Memory B cell (primary cell): ENCODE results near the gene ST7.

Experiments
- ATAC-seq: fragments of 150-1000 bp; cut with Tn5 transposase; 2 replicates; pipeline ENCODE4 v1.10.0; 2021; ENCODE audit warnings: low read depth, mild to moderate bottlenecking, moderate library complexity
- DNase-seq, 2 donors: peaks; one replicate each; pipeline ENCODE4 v3.0.0; 2022; ENCODE audit warnings: low spot score in 2 of 2
- H3K27ac Mint-ChIP-seq: one replicate; pipeline ENCODE4 v1.8.0; 2022; ENCODE audit warnings: mild to moderate bottlenecking, moderate library complexity, mixed read lengths
- H3K27me3 Mint-ChIP-seq: one replicate; pipeline ENCODE4 v1.8.0; 2022; ENCODE audit warnings: mixed read lengths
- H3K36me3 Mint-ChIP-seq: one replicate; pipeline ENCODE4 v1.8.0; 2022; ENCODE audit warnings: mild to moderate bottlenecking, mixed read lengths
- H3K4me1 Mint-ChIP-seq: one replicate; pipeline ENCODE4 v1.8.0; 2022; ENCODE audit warnings: mixed read lengths
- H3K4me3 Mint-ChIP-seq: one replicate; pipeline ENCODE4 v1.8.0; 2022; ENCODE audit warnings: mild to moderate bottlenecking, moderate library complexity, mixed read lengths
- H3K9me3 Mint-ChIP-seq: one replicate; pipeline ENCODE4 v1.8.0; 2022; ENCODE audit warnings: mixed read lengths

ST7 gene

DNA sequence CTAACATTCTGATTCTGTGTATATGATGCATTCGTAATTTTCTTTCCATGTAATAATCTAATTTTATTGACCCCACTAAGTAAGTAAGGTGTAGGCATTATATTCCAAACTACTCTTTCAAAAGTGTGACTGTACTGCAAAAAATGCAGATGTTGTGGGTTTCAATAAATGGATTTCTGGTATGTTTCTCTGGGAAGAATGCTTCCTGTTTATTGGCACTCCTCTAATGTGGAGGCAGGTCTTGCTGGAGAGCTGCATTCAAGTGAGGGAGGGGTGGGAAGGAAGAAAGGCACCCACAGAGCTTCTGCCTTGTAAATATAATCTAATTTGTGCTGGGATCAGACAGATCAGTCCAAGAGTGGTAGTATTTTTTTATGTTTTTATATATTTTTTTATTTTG is 23.9 kb downstream of the ST7 start:
- DNase-seq (no peak), ATAC-seq (no peak)
- no peak overlapping the region for H3K27ac Mint-ChIP-seq
- H3K27me3 Mint-ChIP-seq, result no peaks in the 10 kb centered on the region
- H3K4me3 Mint-ChIP-seq, result no peak overlapping the region
- H3K4me1 Mint-ChIP-seq, result no peaks in the 10 kb centered on the region
- H3K36me3 Mint-ChIP-seq, result peaks cover 12% of the 10 kb centered on the region
- H3K9me3 Mint-ChIP-seq, result peaks cover 1% of the 10 kb centered on the region

DNA sequence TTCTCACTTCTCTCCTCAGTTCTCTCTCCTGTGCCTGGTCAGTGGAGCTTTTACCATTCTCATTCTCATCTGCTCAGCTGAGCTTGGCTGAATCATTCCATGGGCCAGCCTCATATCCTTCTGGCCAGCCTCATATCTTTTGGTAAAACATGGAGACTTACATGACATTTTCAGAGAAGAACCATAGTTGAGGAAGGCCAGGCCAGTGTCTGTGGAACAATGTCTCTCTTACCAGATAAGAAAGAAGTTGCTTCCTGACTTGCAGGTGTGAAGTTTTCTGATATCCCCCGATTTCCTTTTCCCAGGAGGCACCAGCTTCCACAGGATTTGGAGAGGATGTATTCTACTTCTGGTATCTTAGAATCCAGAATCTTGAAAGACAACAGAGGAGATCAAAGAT is 24.7 kb downstream of the ST7 start:
- no peak for DNase-seq
- H3K36me3 Mint-ChIP-seq, result peaks cover 9% of the 10 kb centered on the region
- no peaks in the 10 kb centered on the region for H3K27me3 Mint-ChIP-seq

DNA sequence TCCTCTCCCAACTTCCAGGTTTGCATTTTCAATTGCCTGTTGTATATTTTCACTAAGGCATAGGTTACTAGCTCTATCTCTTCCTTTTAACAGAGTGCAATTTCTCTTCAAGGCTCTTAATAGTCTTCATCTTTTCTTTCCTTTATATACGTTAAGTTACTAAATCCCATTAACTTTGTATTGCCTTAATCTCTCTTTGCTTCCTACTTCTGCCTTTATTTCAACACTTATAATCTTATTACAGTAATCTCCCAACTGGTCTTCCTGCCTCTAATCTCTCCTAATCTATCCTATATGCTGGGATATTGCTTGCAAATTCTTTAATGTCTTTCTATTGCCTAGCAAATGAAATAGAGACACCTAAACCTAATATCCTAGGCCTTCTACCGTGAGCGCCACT is 26.1 kb downstream of the ST7 start:
- Mint-ChIP-seq H3K4me3 (no peak overlapping the region), H3K27ac (no peak overlapping the region), H3K27me3 (no peaks in the 10 kb centered on the region), H3K4me1 (no peaks in the 10 kb centered on the region), H3K9me3 (no peaks in the 10 kb centered on the region), H3K36me3 (peaks cover 6% of the 10 kb centered on the region)
- DNase-seq (no peak), ATAC-seq (no peak)

More for the DNA sequence above, 24.7 kb downstream of the ST7 start:
- Mint-ChIP-seq H3K9me3 (peaks cover 1% of the 10 kb centered on the region), H3K4me3 (no peak overlapping the region), H3K4me1 (no peaks in the 10 kb centered on the region), H3K27ac (no peak overlapping the region)
- ATAC-seq, result no peak

DNA sequence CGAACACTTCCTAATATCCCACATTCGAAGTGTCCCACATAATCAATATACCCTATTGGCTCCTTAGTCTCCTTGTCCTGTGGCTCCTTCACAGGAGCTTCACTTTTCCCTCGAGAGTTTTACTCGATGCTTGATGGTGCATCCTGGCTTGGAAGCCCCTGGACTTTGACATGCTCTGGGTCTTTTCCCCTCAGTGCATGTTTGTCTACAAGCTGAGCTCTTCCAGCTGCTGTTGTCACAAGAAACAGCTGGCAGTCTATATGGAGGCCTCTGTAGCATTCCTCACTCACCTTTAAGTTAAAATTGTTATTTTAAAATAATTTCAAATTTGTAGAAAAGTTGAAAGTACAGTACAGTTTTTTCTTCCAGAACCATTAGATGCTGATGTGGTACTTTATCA is 27.1 kb downstream of the ST7 start:
- H3K27me3 Mint-ChIP-seq, result no peaks in the 10 kb centered on the region

DNA sequence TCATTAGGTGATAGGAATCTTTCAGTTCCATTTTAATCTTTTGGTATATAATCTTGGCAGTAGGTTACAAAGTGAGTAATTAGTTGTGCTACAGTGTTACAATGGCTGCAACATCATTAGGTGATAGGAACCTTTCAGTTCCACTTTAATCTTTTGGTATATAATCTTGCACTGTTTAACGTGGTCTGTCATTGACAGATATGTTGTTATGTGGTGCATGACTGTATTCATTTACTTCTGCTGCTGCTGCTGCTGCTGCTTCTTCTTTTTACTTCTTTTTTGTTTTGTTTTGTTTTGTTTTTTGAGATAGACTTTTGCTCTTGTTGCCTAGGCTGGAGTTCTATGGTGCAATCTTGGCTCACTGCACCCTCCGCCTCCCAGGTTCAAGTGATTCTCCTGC is 28.6 kb downstream of the ST7 start:
- Mint-ChIP-seq H3K4me3 (no peak overlapping the region), H3K9me3 (no peaks in the 10 kb centered on the region), H3K4me1 (no peaks in the 10 kb centered on the region), H3K36me3 (peaks cover 3% of the 10 kb centered on the region), H3K27me3 (no peaks in the 10 kb centered on the region), H3K27ac (no peak overlapping the region)
- DNase-seq, result no peak
- no peak for ATAC-seq

More for the DNA sequence above, 27.1 kb downstream of the ST7 start:
- no peak for DNase-seq
- H3K4me3 Mint-ChIP-seq, result no peak overlapping the region
- no peaks in the 10 kb centered on the region for H3K4me1 Mint-ChIP-seq
- peaks cover 3% of the 10 kb centered on the region for H3K36me3 Mint-ChIP-seq
- H3K27ac Mint-ChIP-seq, result no peak overlapping the region
- no peak for ATAC-seq
- no peaks in the 10 kb centered on the region for H3K9me3 Mint-ChIP-seq

DNA sequence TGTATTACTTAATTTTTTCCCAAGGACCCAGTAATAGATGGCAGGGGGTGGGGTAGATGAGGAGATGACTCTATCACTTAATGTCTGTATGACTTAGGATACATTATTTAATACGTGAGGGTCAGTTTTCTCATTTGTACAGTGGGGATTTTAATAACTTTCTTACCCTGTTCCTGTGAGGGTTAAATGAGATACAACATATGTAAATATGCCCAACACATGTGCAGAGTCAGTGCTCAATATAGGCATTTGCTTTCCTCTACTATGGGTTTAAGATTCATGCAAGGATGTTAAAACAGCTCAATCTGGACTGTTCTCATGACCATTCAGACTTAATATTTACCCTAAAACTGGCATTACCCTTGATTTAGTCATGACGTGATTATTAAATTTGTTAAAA is 31.2 kb downstream of the ST7 start:
- H3K36me3 Mint-ChIP-seq, result peaks cover 3% of the 10 kb centered on the region

DNA sequence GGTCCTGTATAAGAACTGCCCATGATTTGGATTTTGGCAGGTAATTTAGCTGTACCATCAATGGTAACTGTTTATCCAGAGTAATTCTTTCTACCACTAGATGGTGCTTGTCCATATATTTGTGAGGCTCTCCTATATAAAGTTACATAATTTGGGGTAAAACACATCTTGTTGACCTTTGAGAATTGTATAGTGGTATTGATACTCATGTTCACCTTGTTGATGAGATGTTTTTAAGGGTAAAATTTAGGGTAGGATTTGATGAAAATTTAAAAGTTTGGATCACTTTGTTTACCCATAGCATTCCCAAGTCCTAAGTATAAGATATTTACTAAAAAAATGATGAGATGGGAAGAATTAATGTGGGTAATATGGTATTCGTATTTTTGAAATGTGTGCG is 31.6 kb downstream of the ST7 start:
- Mint-ChIP-seq H3K9me3 (no peaks in the 10 kb centered on the region), H3K36me3 (peaks cover 3% of the 10 kb centered on the region), H3K4me3 (no peak overlapping the region), H3K27ac (no peak overlapping the region), H3K4me1 (no peaks in the 10 kb centered on the region), H3K27me3 (no peaks in the 10 kb centered on the region)
- ATAC-seq (peak; percentile 67), DNase-seq (peak in 1 of 2 donors; percentile 17)

More for the DNA sequence above, 31.2 kb downstream of the ST7 start:
- Mint-ChIP-seq H3K4me3 (no peak overlapping the region), H3K27me3 (no peaks in the 10 kb centered on the region), H3K9me3 (no peaks in the 10 kb centered on the region), H3K27ac (no peak overlapping the region), H3K4me1 (no peaks in the 10 kb centered on the region)
- no peak for DNase-seq
- ATAC-seq, result no peak

DNA sequence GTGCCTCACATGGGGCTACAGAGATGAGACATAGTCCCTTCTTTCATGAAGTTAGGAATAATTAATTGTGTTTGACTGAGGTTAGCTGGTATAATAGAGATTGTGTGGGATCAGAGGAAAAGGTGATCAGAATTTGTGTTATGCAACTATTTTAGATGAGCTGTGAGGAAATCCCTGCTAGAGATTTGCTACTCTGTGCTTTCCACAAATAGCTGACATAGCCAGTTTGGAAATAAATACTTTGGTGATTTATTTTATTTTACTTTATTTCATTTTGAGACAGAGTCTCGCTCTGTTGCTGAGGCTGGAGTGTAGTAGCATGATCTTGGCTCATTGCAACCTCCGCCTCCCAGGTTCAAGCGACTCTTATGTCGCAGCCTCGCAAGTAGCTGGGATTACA is 32.3 kb downstream of the ST7 start:
- ATAC-seq (no peak), DNase-seq (no peak)
- no peaks in the 10 kb centered on the region for H3K36me3 Mint-ChIP-seq
- H3K27ac Mint-ChIP-seq, result no peak overlapping the region
- no peaks in the 10 kb centered on the region for H3K27me3 Mint-ChIP-seq
- H3K4me1 Mint-ChIP-seq, result no peaks in the 10 kb centered on the region
- H3K4me3 Mint-ChIP-seq, result no peak overlapping the region
- H3K9me3 Mint-ChIP-seq, result no peaks in the 10 kb centered on the region

DNA sequence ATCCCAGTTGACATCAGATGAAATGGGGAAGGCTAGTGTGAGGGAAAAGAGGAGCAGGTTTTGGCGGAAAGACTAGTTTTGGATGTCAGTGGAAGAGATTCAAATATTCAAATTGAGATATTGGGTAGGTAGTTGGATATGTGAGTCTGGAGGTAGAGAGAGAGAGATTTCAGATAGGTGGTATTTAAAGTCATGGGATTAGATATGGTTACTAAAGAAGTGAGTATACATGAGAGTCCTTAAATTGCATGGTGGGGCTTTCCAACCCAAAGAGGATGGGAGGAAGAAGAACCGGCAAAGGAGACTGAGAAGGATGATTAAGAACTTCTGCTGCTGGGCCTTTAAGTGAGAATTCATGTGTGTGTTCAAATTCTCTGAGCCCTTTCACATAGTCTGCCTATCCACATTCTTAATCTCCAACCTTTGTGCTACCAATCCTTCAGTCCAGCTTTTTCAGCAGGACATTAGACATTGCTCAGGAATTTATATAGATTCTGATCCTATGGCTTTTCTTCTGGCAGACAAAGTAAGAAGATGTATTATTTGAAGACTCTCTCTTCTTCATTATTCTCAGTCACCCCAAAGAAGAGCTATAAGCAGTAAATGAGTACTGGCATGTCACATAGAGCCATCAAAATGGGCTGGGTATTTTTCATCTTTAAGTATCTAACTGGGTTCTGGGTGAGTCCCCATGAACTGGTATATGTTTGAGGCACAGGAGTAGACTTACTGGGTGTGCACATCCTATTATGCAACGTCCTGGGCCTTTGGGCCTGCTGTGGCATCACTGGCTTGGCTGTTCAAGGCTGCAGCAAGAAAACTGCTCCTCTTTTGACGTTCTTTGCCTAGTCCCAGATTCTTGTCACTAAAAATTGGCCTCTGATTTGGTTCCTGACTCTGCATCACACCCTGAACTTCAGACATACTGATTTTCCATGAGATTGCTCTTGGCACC is 33.6 kb downstream of the ST7 start:
- ATAC-seq (no peak), DNase-seq (no peak)
- Mint-ChIP-seq H3K27ac (no peak overlapping the region), H3K9me3 (no peaks in the 10 kb centered on the region), H3K36me3 (peaks cover 2% of the 10 kb centered on the region), H3K27me3 (no peaks in the 10 kb centered on the region), H3K4me3 (no peak overlapping the region), H3K4me1 (no peaks in the 10 kb centered on the region)

DNA sequence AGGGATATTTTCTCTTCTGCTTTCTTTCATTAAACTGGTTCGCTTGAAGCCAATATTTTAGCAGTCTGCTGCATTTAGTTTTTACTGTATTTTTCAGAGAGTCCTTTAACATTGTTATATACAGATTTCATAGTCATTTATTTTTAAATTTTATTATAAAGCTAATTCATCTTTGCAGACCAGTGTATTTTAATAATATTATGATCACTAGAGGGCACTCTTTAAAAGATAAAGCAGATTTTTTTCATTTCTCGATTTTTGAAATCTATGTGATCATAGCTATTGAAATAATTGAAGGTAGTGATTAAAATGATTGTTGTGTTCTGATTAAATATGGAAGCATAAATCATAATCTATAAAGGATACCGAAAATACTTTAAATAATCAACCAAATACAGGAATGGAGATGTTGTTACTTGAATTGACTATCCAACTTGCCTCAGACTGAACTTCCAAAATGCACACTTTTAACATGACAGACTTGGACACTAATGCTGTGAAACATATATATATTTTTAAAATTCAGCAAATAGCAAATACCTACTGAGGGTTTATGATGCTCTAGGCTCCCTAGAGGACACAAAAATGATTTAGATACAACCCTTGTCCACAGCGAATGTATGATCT is 35.2 kb downstream of the ST7 start:
- H3K4me3 Mint-ChIP-seq, result no peak overlapping the region
- H3K36me3 Mint-ChIP-seq, result peaks cover 4% of the 10 kb centered on the region
- no peak for ATAC-seq
- no peaks in the 10 kb centered on the region for H3K27me3 Mint-ChIP-seq
- H3K4me1 Mint-ChIP-seq, result no peaks in the 10 kb centered on the region
- H3K27ac Mint-ChIP-seq, result no peak overlapping the region
- H3K9me3 Mint-ChIP-seq, result peaks cover 2% of the 10 kb centered on the region
- DNase-seq, result no peak

DNA sequence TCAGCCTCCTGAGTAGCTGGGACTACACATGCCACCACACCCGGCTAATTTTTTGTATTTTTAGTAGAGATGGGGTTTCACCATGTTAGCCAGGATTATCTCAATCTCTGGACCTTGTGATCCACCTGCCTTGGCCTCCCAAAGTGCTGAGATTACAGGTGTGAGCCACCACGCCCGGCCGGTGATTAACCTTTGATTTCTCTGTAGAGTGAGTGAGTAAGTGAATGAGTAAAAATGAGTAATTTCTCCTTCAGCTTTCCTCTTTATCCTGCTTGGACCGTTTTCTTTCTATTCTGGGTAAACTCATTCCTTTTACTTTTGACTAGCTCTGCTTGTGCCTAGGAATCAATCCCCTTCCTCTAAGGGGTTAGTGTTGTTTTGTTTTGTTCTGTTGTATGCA is 36.8 kb downstream of the ST7 start:
- ATAC-seq, result no peak
- Mint-ChIP-seq H3K4me3 (no peak overlapping the region), H3K4me1 (no peaks in the 10 kb centered on the region), H3K27ac (no peak overlapping the region), H3K36me3 (peaks cover 4% of the 10 kb centered on the region), H3K9me3 (peaks cover 2% of the 10 kb centered on the region), H3K27me3 (no peaks in the 10 kb centered on the region)
- DNase-seq, result no peak

DNA sequence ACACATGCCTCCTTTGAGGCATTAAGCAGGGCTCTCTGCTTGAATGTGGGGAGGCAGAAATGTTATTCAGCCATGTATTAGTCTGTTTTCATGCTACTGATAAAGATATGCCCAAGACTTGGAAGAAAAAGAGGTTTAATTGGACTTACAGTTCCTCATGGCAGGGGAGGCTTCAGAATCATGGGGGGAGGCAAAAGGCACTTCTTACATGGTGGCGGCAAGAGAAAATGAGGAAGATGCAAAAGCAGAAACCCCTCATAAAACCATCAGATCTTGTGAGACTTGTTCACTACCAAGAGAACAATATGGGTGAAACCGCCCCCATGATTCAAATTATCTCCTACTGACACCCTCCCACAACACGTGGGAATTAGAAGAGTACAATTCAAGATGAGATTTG is 37.9 kb downstream of the ST7 start:
- ATAC-seq, result no peak
- H3K4me3 Mint-ChIP-seq, result no peak overlapping the region
- H3K27ac Mint-ChIP-seq, result no peak overlapping the region
- peaks cover 4% of the 10 kb centered on the region for H3K36me3 Mint-ChIP-seq
- H3K4me1 Mint-ChIP-seq, result no peaks in the 10 kb centered on the region
- peaks cover 2% of the 10 kb centered on the region for H3K9me3 Mint-ChIP-seq
- DNase-seq, result no peak
- H3K27me3 Mint-ChIP-seq, result no peaks in the 10 kb centered on the region

DNA sequence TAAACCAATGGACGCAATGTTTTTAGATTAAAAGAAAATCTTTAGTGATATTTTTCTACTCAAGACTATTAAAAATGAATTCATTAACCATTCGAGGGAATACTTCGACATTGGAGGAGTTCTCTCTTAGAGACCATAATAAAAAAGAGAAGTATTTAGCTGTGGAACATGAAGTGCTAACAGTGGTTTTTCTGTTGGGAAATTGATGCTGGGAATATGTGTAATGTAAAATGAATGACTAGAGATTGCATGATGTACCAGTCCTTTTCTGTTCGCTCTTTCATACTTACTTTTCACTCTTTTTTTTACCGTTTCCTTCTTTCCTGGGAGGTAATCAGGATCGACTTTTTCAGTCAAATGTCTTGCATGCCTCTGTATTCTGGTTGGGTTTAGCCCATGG is 41.3 kb downstream of the ST7 start:
- Mint-ChIP-seq H3K9me3 (peaks cover 2% of the 10 kb centered on the region), H3K36me3 (peaks cover 4% of the 10 kb centered on the region), H3K4me1 (no peaks in the 10 kb centered on the region), H3K27ac (no peak overlapping the region), H3K4me3 (no peak overlapping the region), H3K27me3 (no peaks in the 10 kb centered on the region)
- DNase-seq (no peak), ATAC-seq (no peak)

DNA sequence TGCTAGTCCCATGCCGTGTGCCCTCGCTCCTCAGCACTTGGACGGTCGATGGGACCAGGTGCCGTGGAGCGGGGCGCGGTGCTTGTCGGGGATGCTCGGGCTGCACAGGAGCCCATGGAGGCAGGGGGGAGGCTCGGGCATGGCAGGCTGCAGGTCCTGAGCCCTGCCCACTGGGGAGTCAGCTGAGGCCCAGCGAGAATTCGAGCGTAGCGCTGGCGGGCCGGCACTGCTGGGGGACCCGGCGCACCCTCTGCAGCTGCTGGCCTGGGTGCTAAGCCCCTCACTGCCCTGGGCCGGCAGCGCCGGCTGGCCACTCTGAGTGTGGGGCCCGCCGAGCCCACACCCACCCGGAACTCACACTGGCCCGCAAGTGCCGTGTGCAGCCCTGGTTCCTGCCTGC is 44.7 kb downstream of the ST7 start:
- H3K27ac Mint-ChIP-seq, result no peak overlapping the region
- H3K4me1 Mint-ChIP-seq, result no peaks in the 10 kb centered on the region
- DNase-seq (no peak), ATAC-seq (no peak)
- peaks cover 1% of the 10 kb centered on the region for H3K36me3 Mint-ChIP-seq
- H3K9me3 Mint-ChIP-seq, result peaks cover 1% of the 10 kb centered on the region
- H3K27me3 Mint-ChIP-seq, result no peaks in the 10 kb centered on the region
- no peak overlapping the region for H3K4me3 Mint-ChIP-seq
